ENCODE data around the gene WDR41. TPM values are rescaled to one million over a fixed set of nuclear protein-coding genes. Genes with fewer than 3 reads are reported as not detected.
"Not testable (repeated sequence)": the region's sequence is repeated elsewhere in the genome, so short reads cannot be mapped to it uniquely, and the experiment has no call there.

Gene WDR41
- polyA plus RNA-seq, 3 donors from 2014 or later = 27.9 to 39.8 (median 28.8) TPM

DNA sequence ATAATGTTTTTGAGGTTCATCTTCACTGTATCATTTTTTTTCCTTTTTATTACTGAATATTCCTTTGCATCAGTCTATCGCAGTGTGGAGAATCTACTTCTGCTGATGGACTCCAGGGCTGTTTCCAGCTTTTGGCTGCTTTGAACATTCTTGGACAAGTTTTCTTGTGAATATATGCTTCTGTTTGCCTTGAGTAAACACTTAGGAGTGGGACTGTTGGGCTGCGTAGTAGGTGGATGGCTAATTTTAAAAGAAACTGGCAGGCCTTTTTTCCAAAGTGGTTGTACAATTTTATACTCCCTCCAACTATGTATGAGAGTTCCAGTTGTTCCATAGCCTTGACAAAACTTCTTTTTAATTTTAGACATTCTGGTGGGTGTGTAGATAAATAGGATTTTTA, 102.4 kb downstream of the WDR41 start:
- Mint-ChIP-seq H3K27ac (no peak overlapping the region), H3K36me3 (no peaks in the 10 kb centered on the region), H3K27me3 (ENCODE audit: low read depth in 3 of 3) (peaks cover 4 to 6% (median 4%) of the 10 kb centered on the region in 3 donors), H3K4me3 (no peak overlapping the region), H3K9me3 (peaks cover 0 to 8% (median 0%) of the 10 kb centered on the region in 6 donors), H3K4me1 (no peaks in the 10 kb centered on the region)
- DNase-seq = no peak

DNA sequence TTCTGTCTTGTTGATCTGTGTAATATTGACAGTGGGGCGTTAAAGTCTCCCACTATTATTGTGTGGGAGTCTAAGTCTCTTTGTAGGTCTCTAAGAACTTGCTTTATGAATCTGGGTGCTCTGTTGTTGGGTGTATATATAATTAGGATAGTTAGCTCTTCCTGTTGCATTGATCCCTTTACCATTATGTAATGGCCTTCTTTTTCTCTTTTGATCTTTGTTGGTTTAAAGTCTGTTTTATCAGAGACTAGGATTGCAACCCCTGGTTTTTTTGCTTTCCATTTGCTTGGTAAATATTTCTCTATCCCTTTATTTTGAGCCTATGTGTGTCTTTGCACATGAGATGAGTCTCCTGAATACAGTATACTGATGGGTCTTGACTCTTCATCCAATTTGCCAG, 105.8 kb downstream of the WDR41 start:
- H3K4me1 Mint-ChIP-seq; H3K27me3 Mint-ChIP-seq (ENCODE audit: low read depth in 3 of 3); H3K27ac Mint-ChIP-seq; H3K36me3 Mint-ChIP-seq; H3K9me3 Mint-ChIP-seq; H3K4me3 Mint-ChIP-seq; DNase-seq: not testable (repeated sequence)

DNA sequence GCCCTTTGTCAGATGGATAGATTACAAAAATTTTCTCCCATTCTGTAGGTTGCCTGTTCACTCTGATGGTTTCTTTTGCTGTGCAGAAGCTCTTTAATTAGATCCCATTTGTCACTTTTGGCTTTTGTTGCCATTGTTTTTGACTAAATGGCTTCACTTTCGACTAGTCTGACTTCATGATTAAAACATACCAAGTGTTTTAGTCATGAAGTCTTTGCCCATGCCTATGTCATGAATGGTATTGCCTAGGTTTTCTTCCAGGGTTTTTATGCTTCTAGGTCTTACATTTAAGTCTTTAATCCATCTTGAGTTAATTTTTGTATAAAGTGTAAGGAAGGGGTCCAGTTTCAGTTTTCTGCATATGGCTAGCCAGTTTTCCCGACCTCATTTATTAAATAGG, 108.8 kb downstream of the WDR41 start:
- H3K4me1 Mint-ChIP-seq; DNase-seq; H3K36me3 Mint-ChIP-seq; H3K4me3 Mint-ChIP-seq; H3K27me3 Mint-ChIP-seq (ENCODE audit: low read depth in 3 of 3); H3K27ac Mint-ChIP-seq; H3K9me3 Mint-ChIP-seq: not testable (repeated sequence)

Other genes starting within 250 kb of the WDR41 start
- gene OTP, start 146.4 kb upstream of the WDR41 start, polyA plus RNA-seq = not detected

All from immature natural killer cell (primary cell).